HCT116 (cell line): Measurements from ENCODE around the gene SNX8. TPM values are rescaled to one million over a fixed set of nuclear protein-coding genes. Genes with fewer than 3 reads are reported as not detected.

Experiments
- ATAC-seq: fragments of 200-7000 bp; cut with Tn5 transposase; 2 replicates; pipeline ENCODE4 v1.9.1; 2020; ENCODE audit warnings: mild to moderate bottlenecking, moderate library complexity
- BruUV-seq: library from RNA; stranded (reverse); fragments of 400-500 nt; replicated peaks from 2 replicates; lab custom pipeline; 2021; lab: Mats Ljungman, UMichigan
- CTCF ChIA-PET: fragments of 300-600 bp; sonication (Branson Sonifier 250); formaldehyde crosslinking; loops from one replicate; lab custom pipeline; 2021; ENCODE audit warnings: antibody characterized with exemption; lab: Charles Lee
- POLR2A ChIA-PET: fragments of 300-600, 350-600 bp; sonication (Branson Sonifier 250); formaldehyde crosslinking; loops from one replicate; lab custom pipeline; 2021; ENCODE audit warnings: antibody characterized with exemption; lab: Charles Lee
- RAD21 ChIA-PET, 2 experiments: fragments of 300-600 bp; sonication (Branson Sonifier 250); formaldehyde crosslinking; loops; one replicate each; lab custom pipeline; 2023; ENCODE audit warnings: low total read pairs in 2 of 2; ENCODE audit not compliant: uncharacterized antibody in 2 of 2, unreplicated experiment in 2 of 2, low non-redundant PET in 1 of 2; lab: Charles Lee
- DNase-seq: peaks from one replicate; pipeline ENCODE4 v3.0.0-alpha.2; 2010; ENCODE audit warnings: low read depth, low spot score
- H2AFZ ChIP-seq: fragments of 200-600 bp; shearing (Covaris generic), sonication (generic); 2 replicates; pipeline ENCODE4 v1.6.1; 2017; ENCODE audit warnings: low read depth, mixed run types, mixed read lengths, antibody characterized with exemption, low read length; ENCODE audit not compliant: poor library complexity, severe bottlenecking
- H3K27ac ChIP-seq: 2 replicates; pipeline ENCODE4 v1.5.1; 2012; ENCODE audit warnings: low read depth, low read length
- H3K27me3 ChIP-seq: fragments of 200-600 bp; sonication (generic); 2 replicates; pipeline ENCODE4 v1.6.1; 2016; ENCODE audit warnings: mixed run types, low read length, mixed read lengths; ENCODE audit not compliant: insufficient read depth
- H3K36me3 ChIP-seq, 2 experiments: fragments of 200-500 bp in 1 of 2; fragments of 200-600 bp in 1 of 2; sonication (Bioruptor generic) in 1 of 2; sonication (generic) in 1 of 2; 2 replicates each; pipeline versions ENCODE4 v1.5.1 to v1.6.1; 2014 to 2016; ENCODE audit warnings: low read length in 2 of 2, inconsistent platforms in 1 of 2, mixed read lengths in 1 of 2, mixed run types in 1 of 2; ENCODE audit not compliant: insufficient read depth in 2 of 2, control insufficient read depth in 1 of 2
- H3K4me1 ChIP-seq, 2 experiments: fragments of 200-600 bp in 1 of 2; sonication (generic) in 1 of 2; 2 replicates each; pipeline versions ENCODE4 v1.5.1 to v1.6.1; 2012 to 2017; ENCODE audit warnings: low read length in 2 of 2, inconsistent platforms in 1 of 2, mild to moderate bottlenecking in 1 of 2, mixed read lengths in 1 of 2, mixed run types in 1 of 2, moderate library complexity in 1 of 2; ENCODE audit not compliant: insufficient read depth in 2 of 2, control insufficient read depth in 1 of 2
- H3K4me2 ChIP-seq: fragments of 200-600 bp; sonication (generic); 2 replicates; pipeline ENCODE4 v1.6.1; 2017; ENCODE audit warnings: mixed run types, low read length, mixed read lengths
- H3K4me3 ChIP-seq, 2 experiments: fragments of 200-600 bp in 1 of 2; sonication (generic) in 1 of 2; replicated peaks in 1 of 2; 2 replicates each; pipeline ENCODE4 v1.5.1; 2011 to 2016; ENCODE audit warnings: low read length in 2 of 2, control low read depth in 1 of 2, low read depth in 1 of 2, mild to moderate bottlenecking in 1 of 2, mixed read lengths in 1 of 2, mixed run types in 1 of 2
- H3K79me2 ChIP-seq: fragments of 200-600 bp; sonication (generic); 2 replicates; pipeline ENCODE4 v1.6.1; 2017; ENCODE audit warnings: mild to moderate bottlenecking, mixed run types, low read length, moderate library complexity, mixed read lengths; ENCODE audit not compliant: insufficient read depth
- H3K9ac ChIP-seq: fragments of 200-600 bp; sonication (generic); 2 replicates; pipeline ENCODE4 v1.6.1; 2016; ENCODE audit warnings: low read length, mixed read lengths
- H3K9me2 ChIP-seq: fragments of 200-600 bp; sonication (generic), shearing (Covaris generic); 2 replicates; pipeline ENCODE4 v1.6.1; 2017; ENCODE audit warnings: mixed run types, mild to moderate bottlenecking, moderate library complexity; ENCODE audit not compliant: insufficient read depth
- H3K9me3 ChIP-seq, 2 experiments: fragments of 200-500 bp in 1 of 2; fragments of 200-600 bp in 1 of 2; sonication (Bioruptor generic) in 1 of 2; sonication (generic) in 1 of 2; 2 replicates each; pipeline ENCODE4 v1.6.1; 2014 to 2017; ENCODE audit warnings: low read length in 2 of 2, mixed read lengths in 2 of 2, inconsistent platforms in 1 of 2, low read depth in 1 of 2, mild to moderate bottlenecking in 1 of 2, mixed run types in 1 of 2, moderate library complexity in 1 of 2; ENCODE audit not compliant: control insufficient read depth in 1 of 2, insufficient read depth in 1 of 2
- H4K20me1 ChIP-seq: fragments of 200-600 bp; sonication (generic), shearing (Covaris generic); 2 replicates; pipeline ENCODE4 v1.6.1; 2017; ENCODE audit warnings: mixed run types, mild to moderate bottlenecking, moderate library complexity; ENCODE audit not compliant: insufficient read depth
- CEBPB ChIP-seq: IDR thresholded peaks from 2 replicates; pipeline ENCODE4 v1.6.1; 2012; ENCODE audit warnings: low read depth
- EGR1 ChIP-seq: IDR thresholded peaks from 2 replicates; pipeline ENCODE4 v1.6.1; 2012; ENCODE audit warnings: low read depth
- EZH2phosphoT487 ChIP-seq: fragments of 200-600 bp; IDR thresholded peaks from 2 replicates; pipeline ENCODE4 v1.6.1; 2018; ENCODE audit warnings: antibody characterized with exemption, borderline replicate concordance
- FOSL1 ChIP-seq: IDR thresholded peaks from 2 replicates; pipeline ENCODE4 v1.6.1; 2012; ENCODE audit warnings: low read depth
- JUND ChIP-seq: IDR thresholded peaks from 2 replicates; pipeline ENCODE4 v1.6.1; 2012
- MAX ChIP-seq: IDR thresholded peaks from 2 replicates; pipeline ENCODE4 v1.6.1; 2012
- POLR2A ChIP-seq: IDR thresholded peaks from 2 replicates; pipeline ENCODE4 v1.7.0; 2011; ENCODE audit warnings: borderline replicate concordance; ENCODE audit not compliant: insufficient read depth, insufficient read length; ENCODE audit errors: extremely low read depth
- POLR2AphosphoS5 ChIP-seq: IDR thresholded peaks from 2 replicates; pipeline ENCODE4 v1.6.1; 2011; ENCODE audit warnings: mild to moderate bottlenecking, low read depth, low read length, moderate library complexity
- RAD21 ChIP-seq: IDR thresholded peaks from 2 replicates; pipeline ENCODE4 v1.6.1; 2012; ENCODE audit warnings: low read depth, mild to moderate bottlenecking
- SIN3A ChIP-seq: IDR thresholded peaks from 2 replicates; pipeline ENCODE4 v1.6.1; 2012; ENCODE audit warnings: low read depth
- SP1 ChIP-seq: IDR thresholded peaks from 2 replicates; pipeline ENCODE4 v1.6.1; 2012; ENCODE audit warnings: low read depth
- SRF ChIP-seq: IDR thresholded peaks from 2 replicates; pipeline ENCODE4 v1.6.1; 2012; ENCODE audit warnings: low read depth
- YY1 ChIP-seq: IDR thresholded peaks from 2 replicates; pipeline ENCODE4 v1.6.1; 2011; ENCODE audit warnings: low read length, low read depth, moderate library complexity, mild to moderate bottlenecking; ENCODE audit not compliant: insufficient replicate concordance; ENCODE audit errors: extremely low read depth
- ZFX ChIP-seq: fragments of 450-650 bp; IDR thresholded peaks from 2 replicates; pipeline ENCODE4 v1.6.1; 2017
- ZNF274 ChIP-seq: fragments of 200-500 bp; sonication (Bioruptor generic); IDR thresholded peaks from 2 replicates; pipeline ENCODE4 v1.6.1; 2014; ENCODE audit warnings: mild to moderate bottlenecking, low read depth, low read length, inconsistent platforms
- intact Hi-C: fragments of 100-400 bp; cut with micrococcal nuclease; formaldehyde crosslinking; loops from 2 replicates; pipeline ENCODE4 v1.10.0; 2022
- total RNA-seq: library from RNA; stranded (reverse); gene quantifications from one replicate; pipeline ENCODE4 v1.2.1, GENCODE V29; 2021; ENCODE audit not compliant: unreplicated experiment
- TF ChIP-seq, protein P1 (sequence below): IDR thresholded peaks from 2 replicates; pipeline ENCODE4 v1.6.1; 2012
- TF ChIP-seq, protein P2 (sequence below): IDR thresholded peaks from 2 replicates; pipeline ENCODE4 v1.6.1; 2011; ENCODE audit warnings: mild to moderate bottlenecking, low read length, moderate library complexity; ENCODE audit not compliant: insufficient replicate concordance; ENCODE audit errors: extremely low read depth
- TF ChIP-seq, protein P3 (sequence below): IDR thresholded peaks from 2 replicates; pipeline ENCODE4 v1.6.1; 2012; ENCODE audit warnings: low read depth

SNX8 gene
- total RNA-seq, 1 experiment from 2014 or later: 41.7 TPM

GRCh38 chr7:2244404-2244995 is 69.7 kb downstream of the SNX8 start:
- intact Hi-C loops: no loop called here
- Histone ChIP-seq H3K9ac (no peak overlapping the region), H3K27me3 (no peaks in the 10 kb centered on the region), H4K20me1 (no peaks in the 10 kb centered on the region), H3K9me3 (no peaks in the 10 kb centered on the region), H3K36me3 (peaks cover 0 to 2% of the 10 kb centered on the region in 2 experiments; a peak in 3 of 4 replicates), H3K4me1 (peaks cover 9 to 27% of the 10 kb centered on the region in 2 experiments), H2AFZ (no peak overlapping the region), H3K4me2 (no peak overlapping the region), H3K9me2 (no peaks in the 10 kb centered on the region), H3K79me2 (peaks cover 43% of the 10 kb centered on the region), H3K4me3 (no peak overlapping the region), H3K27ac (no peak overlapping the region)
- ChIA-PET CTCF (no interaction called here), POLR2A (no interaction called here), RAD21 (no interaction called here)
- ATAC-seq (no peak), DNase-seq (no peak)
- no TSS peak for BruUV-seq
- TF ChIP-seq FOSL1 (no peak), ZFX (no peak), CEBPB (no peak), EGR1 (no peak), EZH2phosphoT487 (no peak), SRF (no peak), RAD21 (no peak), SP1 (no peak), MAX (no peak), POLR2AphosphoS5 (no peak), YY1 (no peak), JUND (no peak), ZNF274 (no peak), SIN3A (no peak), POLR2A (no peak)
- TF ChIP-seq, protein P1, sequence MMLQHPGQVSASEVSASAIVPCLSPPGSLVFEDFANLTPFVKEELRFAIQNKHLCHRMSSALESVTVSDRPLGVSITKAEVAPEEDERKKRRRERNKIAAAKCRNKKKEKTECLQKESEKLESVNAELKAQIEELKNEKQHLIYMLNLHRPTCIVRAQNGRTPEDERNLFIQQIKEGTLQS: no peak
- TF ChIP-seq, protein P2, sequence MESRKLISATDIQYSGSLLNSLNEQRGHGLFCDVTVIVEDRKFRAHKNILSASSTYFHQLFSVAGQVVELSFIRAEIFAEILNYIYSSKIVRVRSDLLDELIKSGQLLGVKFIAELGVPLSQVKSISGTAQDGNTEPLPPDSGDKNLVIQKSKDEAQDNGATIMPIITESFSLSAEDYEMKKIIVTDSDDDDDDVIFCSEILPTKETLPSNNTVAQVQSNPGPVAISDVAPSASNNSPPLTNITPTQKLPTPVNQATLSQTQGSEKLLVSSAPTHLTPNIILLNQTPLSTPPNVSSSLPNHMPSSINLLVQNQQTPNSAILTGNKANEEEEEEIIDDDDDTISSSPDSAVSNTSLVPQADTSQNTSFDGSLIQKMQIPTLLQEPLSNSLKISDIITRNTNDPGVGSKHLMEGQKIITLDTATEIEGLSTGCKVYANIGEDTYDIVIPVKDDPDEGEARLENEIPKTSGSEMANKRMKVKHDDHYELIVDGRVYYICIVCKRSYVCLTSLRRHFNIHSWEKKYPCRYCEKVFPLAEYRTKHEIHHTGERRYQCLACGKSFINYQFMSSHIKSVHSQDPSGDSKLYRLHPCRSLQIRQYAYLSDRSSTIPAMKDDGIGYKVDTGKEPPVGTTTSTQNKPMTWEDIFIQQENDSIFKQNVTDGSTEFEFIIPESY: no peak
- TF ChIP-seq, protein P3, sequence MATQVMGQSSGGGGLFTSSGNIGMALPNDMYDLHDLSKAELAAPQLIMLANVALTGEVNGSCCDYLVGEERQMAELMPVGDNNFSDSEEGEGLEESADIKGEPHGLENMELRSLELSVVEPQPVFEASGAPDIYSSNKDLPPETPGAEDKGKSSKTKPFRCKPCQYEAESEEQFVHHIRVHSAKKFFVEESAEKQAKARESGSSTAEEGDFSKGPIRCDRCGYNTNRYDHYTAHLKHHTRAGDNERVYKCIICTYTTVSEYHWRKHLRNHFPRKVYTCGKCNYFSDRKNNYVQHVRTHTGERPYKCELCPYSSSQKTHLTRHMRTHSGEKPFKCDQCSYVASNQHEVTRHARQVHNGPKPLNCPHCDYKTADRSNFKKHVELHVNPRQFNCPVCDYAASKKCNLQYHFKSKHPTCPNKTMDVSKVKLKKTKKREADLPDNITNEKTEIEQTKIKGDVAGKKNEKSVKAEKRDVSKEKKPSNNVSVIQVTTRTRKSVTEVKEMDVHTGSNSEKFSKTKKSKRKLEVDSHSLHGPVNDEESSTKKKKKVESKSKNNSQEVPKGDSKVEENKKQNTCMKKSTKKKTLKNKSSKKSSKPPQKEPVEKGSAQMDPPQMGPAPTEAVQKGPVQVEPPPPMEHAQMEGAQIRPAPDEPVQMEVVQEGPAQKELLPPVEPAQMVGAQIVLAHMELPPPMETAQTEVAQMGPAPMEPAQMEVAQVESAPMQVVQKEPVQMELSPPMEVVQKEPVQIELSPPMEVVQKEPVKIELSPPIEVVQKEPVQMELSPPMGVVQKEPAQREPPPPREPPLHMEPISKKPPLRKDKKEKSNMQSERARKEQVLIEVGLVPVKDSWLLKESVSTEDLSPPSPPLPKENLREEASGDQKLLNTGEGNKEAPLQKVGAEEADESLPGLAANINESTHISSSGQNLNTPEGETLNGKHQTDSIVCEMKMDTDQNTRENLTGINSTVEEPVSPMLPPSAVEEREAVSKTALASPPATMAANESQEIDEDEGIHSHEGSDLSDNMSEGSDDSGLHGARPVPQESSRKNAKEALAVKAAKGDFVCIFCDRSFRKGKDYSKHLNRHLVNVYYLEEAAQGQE: no peak
